Endothelial cell of umbilical vein (primary cell): ENCODE results near the gene PRKG1. TPM values are rescaled to one million over a fixed set of nuclear protein-coding genes. Genes with fewer than 3 reads are reported as not detected.

Experiments
- BruUV-seq: library from RNA; stranded (reverse); fragments of 400-500 nt; replicated peaks from 2 replicates; lab custom pipeline; 2021; lab: Mats Ljungman, UMichigan
- CTCF ChIA-PET: fragments of 300-600, 350-600 bp; sonication (Branson Sonifier 250); formaldehyde crosslinking; loops from one replicate; lab custom pipeline; 2021; ENCODE audit warnings: antibody characterized with exemption, inconsistent platforms; lab: Charles Lee
- POLR2A ChIA-PET: fragments of 300-600, 350-600 bp; sonication (Branson Sonifier 250); formaldehyde crosslinking; loops from one replicate; lab custom pipeline; 2021; ENCODE audit warnings: antibody characterized with exemption, inconsistent platforms; lab: Charles Lee
- DNase-seq: peaks from one replicate; pipeline ENCODE4 v3.0.0-alpha.2; 2011; ENCODE audit warnings: low read depth, low spot score
- FAIRE-seq: peaks from 2 replicates; lab custom pipeline; 2011; peaks lifted over from hg19 to GRCh38; lab: Jason Lieb, UNC
- H2AFZ ChIP-seq: 2 replicates; pipeline ENCODE4 v1.6.0; 2012; ENCODE audit warnings: low read depth, low read length, control low read depth, inconsistent platforms
- H3K27ac ChIP-seq: 2 replicates; pipeline ENCODE4 v1.5.1; 2011; ENCODE audit warnings: low read depth, mild to moderate bottlenecking, control low read depth, low read length, moderate library complexity; ENCODE audit not compliant: insufficient read depth
- H3K27me3 ChIP-seq, 2 experiments: 2 replicates each; pipeline versions ENCODE4 v1.6.0 to v1.6.1; 2011; ENCODE audit warnings: low read length in 2 of 2, mixed read lengths in 1 of 2; ENCODE audit not compliant: control insufficient read depth in 2 of 2, insufficient read depth in 2 of 2
- H3K36me3 ChIP-seq, 2 experiments: 2 replicates in 1 of 2; 3 replicates in 1 of 2; pipeline ENCODE4 v1.5.1; 2011; ENCODE audit warnings: low read length in 2 of 2, mild to moderate bottlenecking in 1 of 2, moderate library complexity in 1 of 2; ENCODE audit not compliant: control insufficient read depth in 2 of 2, insufficient read depth in 2 of 2; ENCODE audit errors: extremely low read depth in 1 of 2
- H3K4me1 ChIP-seq: 3 replicates; pipeline ENCODE4 v1.5.1; 2011; ENCODE audit warnings: mild to moderate bottlenecking, low read length; ENCODE audit not compliant: control insufficient read depth, insufficient read depth; ENCODE audit errors: extremely low read depth
- H3K4me2 ChIP-seq: 2 replicates; pipeline ENCODE4 v1.6.1; 2011; ENCODE audit warnings: low read length, control low read depth, mixed read lengths; ENCODE audit not compliant: insufficient read depth
- H3K4me3 ChIP-seq, 3 experiments: fragments of 200-600 bp in 1 of 3; sonication (generic), shearing (Covaris generic) in 1 of 3; replicated peaks in 1 of 3; 2 replicates each; pipeline ENCODE4 v1.5.1; 2011 to 2016; ENCODE audit warnings: control low read depth in 3 of 3, low read length in 3 of 3, mild to moderate bottlenecking in 2 of 3, inconsistent platforms in 1 of 3, low read depth in 1 of 3, moderate library complexity in 1 of 3; ENCODE audit not compliant: insufficient read depth in 1 of 3
- H3K79me2 ChIP-seq: 2 replicates; pipeline ENCODE4 v1.6.0; 2012; ENCODE audit warnings: low read length, inconsistent platforms; ENCODE audit not compliant: control insufficient read depth, insufficient read depth
- H3K9ac ChIP-seq: replicated peaks from 2 replicates; pipeline ENCODE3; 2011; ENCODE audit warnings: low read length, control low read depth; ENCODE audit not compliant: insufficient read depth; ENCODE audit errors: extremely low read depth
- H3K9me1 ChIP-seq: replicated peaks from 3 replicates; pipeline ENCODE4 v1.6.0; 2011; ENCODE audit warnings: mild to moderate bottlenecking, low read length; ENCODE audit not compliant: control insufficient read depth, insufficient read depth; ENCODE audit errors: extremely low read depth
- H3K9me3 ChIP-seq: replicated peaks from 2 replicates; pipeline ENCODE4 v1.5.1; 2012; ENCODE audit warnings: low read length, inconsistent platforms; ENCODE audit not compliant: control insufficient read depth, insufficient read depth
- H4K20me1 ChIP-seq: replicated peaks from 2 replicates; pipeline ENCODE3; 2011; ENCODE audit warnings: mild to moderate bottlenecking, low read length; ENCODE audit not compliant: control insufficient read depth, insufficient read depth; ENCODE audit errors: extremely low read depth
- CTCF ChIP-seq, 2 donors: IDR thresholded peaks; 1 replicate in 1 of 2; 2 replicates in 1 of 2; pipeline ENCODE4 v1.5.1; 2011; ENCODE audit warnings: low read length in 2 of 2, mild to moderate bottlenecking in 2 of 2, moderate library complexity in 2 of 2, control low read depth in 1 of 2, inconsistent platforms in 1 of 2, low read depth in 1 of 2; ENCODE audit not compliant: insufficient read depth in 1 of 2; ENCODE audit errors: extremely low read depth in 1 of 2
- EZH2 ChIP-seq: IDR thresholded peaks from 2 replicates; pipeline ENCODE4 v1.6.1; 2012; ENCODE audit warnings: borderline replicate concordance, low read depth, mild to moderate bottlenecking, moderate library complexity, low read length, inconsistent platforms; ENCODE audit not compliant: severe bottlenecking
- FOS ChIP-seq: IDR thresholded peaks from 2 replicates; pipeline ENCODE4 v1.6.1; 2011; ENCODE audit warnings: mild to moderate bottlenecking, low read length, moderate library complexity, borderline replicate concordance; ENCODE audit not compliant: insufficient read depth
- GATA2 ChIP-seq: IDR thresholded peaks from 2 replicates; pipeline ENCODE4 v1.7.0; 2011; ENCODE audit warnings: low read depth, mild to moderate bottlenecking, moderate library complexity, mixed read lengths, low read length; ENCODE audit not compliant: insufficient read length, insufficient read depth
- JUN ChIP-seq: IDR thresholded peaks from 2 replicates; pipeline ENCODE4 v1.6.1; 2011; ENCODE audit warnings: borderline replicate concordance, low read depth; ENCODE audit not compliant: insufficient read length, insufficient read depth
- MAX ChIP-seq: IDR thresholded peaks from 2 replicates; pipeline ENCODE4 v1.6.1; 2011; ENCODE audit not compliant: insufficient read depth, insufficient read length
- MYC ChIP-seq: IDR thresholded peaks from one replicate; pipeline ENCODE4 v1.6.1; 2011; ENCODE audit warnings: mild to moderate bottlenecking, low read depth, low read length
- POLR2A ChIP-seq: IDR thresholded peaks from 2 replicates; pipeline ENCODE4 v1.6.1; 2012; ENCODE audit warnings: low read depth, mild to moderate bottlenecking, control low read depth, low read length
- POLR2AphosphoS5 ChIP-seq: IDR thresholded peaks from 2 replicates; pipeline ENCODE4 v1.6.1; 2012; ENCODE audit warnings: low read depth, mild to moderate bottlenecking, control low read depth, low read length, moderate library complexity; ENCODE audit not compliant: insufficient read depth
- dilution Hi-C: fragments of 300-500 bp; cut with MboI; formaldehyde crosslinking; loops from one replicate; pipeline ENCODE4 v1.15.0; 2019; ENCODE audit warnings: low sequenced_read_pairs; ENCODE audit not compliant: extremely low pct_ligation_motif_present
- intact Hi-C: fragments of 100-400 bp; cut with micrococcal nuclease; formaldehyde crosslinking; loops from one replicate; pipeline ENCODE4 v1.10.0; 2022
- polyA plus RNA-seq, 4 experiments: library from polyadenylated mRNA; depleted of rRNA in 3 of 4; stranded (reverse) in 3 of 4; unstranded in 1 of 4; fragments of >200 nt; gene quantifications; 2 replicates each; pipeline versions ENCODE4 v1.2.1 to v1.2.3, GENCODE V29; 2011 to 2012; ENCODE audit warnings: missing spikeins in 1 of 4
- total RNA-seq: library from RNA; stranded (reverse); gene quantifications from 2 replicates; pipeline ENCODE4 v1.2.3, GENCODE V29; 2021

PRKG1 gene
- total and polyA plus RNA-seq, 2 donors (not counting 3 experiments of a cell fraction or from before 2014, with no cell fraction given): 0.01 to 0.18 TPM

GRCh38 chr10:51321980-51322379, 247.7 kb downstream of the PRKG1 start:
- no peaks in the 10 kb centered on the region for H3K9me3 ChIP-seq
- ChIA-PET CTCF (no interaction called here), POLR2A (no interaction called here)
- no peaks in the 10 kb centered on the region for H3K79me2 ChIP-seq
- no peak overlapping the region for H3K4me3 ChIP-seq
- no peaks in the 10 kb centered on the region for H4K20me1 ChIP-seq
- H3K36me3 ChIP-seq: no peaks in the 10 kb centered on the region
- no peak overlapping the region for H3K9ac ChIP-seq
- H3K4me1 ChIP-seq: no peaks in the 10 kb centered on the region
- peaks cover 0 to 2% of the 10 kb centered on the region in 2 experiments for H3K27me3 ChIP-seq
- H2AFZ ChIP-seq: no peak overlapping the region
- dilution Hi-C loops: no loop called here
- no peak for TF ChIP-seq MYC
- TF ChIP-seq POLR2AphosphoS5: no peak
- TF ChIP-seq EZH2: no peak
- no peak for TF ChIP-seq GATA2
- TF ChIP-seq MAX: no peak
- no peak for TF ChIP-seq POLR2A
- no peak for TF ChIP-seq CTCF (IDR thresholded peaks at IDR 0.05; ENCODE audit: extremely low read depth in 1 of 2, insufficient read depth in 1 of 2, low read depth in 1 of 2, low read length in 2 of 2)
- no peak for TF ChIP-seq FOS
- TF ChIP-seq JUN: no peak
- H3K9me1 ChIP-seq: no peaks in the 10 kb centered on the region
- no peak for DNase-seq
- BruUV-seq: no TSS peak
- H3K4me2 ChIP-seq: no peak overlapping the region
- H3K27ac ChIP-seq: no peak overlapping the region
- intact Hi-C loops: no loop called here
- FAIRE-seq: no peak
